ENCODE data around the gene AP2B1. TPM values are rescaled to one million over a fixed set of nuclear protein-coding genes. Genes with fewer than 3 reads are reported as not detected.

The AP2B1 gene
- total and polyA plus RNA-seq, 9 of the 15 experiments (the other 6 are each of a cell fraction or from before 2014, with no cell fraction given) = 60.1 to 287 (median 105) TPM

GRCh38 chr17:35764123-35764991, 177.2 kb downstream of the AP2B1 start (continued):
- no peak for TF ChIP-seq PREB (CRISPR knock-in tag; IDR thresholded peaks at IDR 0.05)
- TF ChIP-seq KDM5B (IDR thresholded peaks at IDR 0.05; ENCODE audit: insufficient replicate concordance, low read depth, low read length) = no peak
- TF ChIP-seq ZBTB7A (IDR thresholded peaks at IDR 0.05; ENCODE audit: borderline replicate concordance, control insufficient read depth, low read depth, low read length) = peak; percentile 57; the same call in 1 of the 2 replicates
- TF ChIP-seq CREB1 (IDR thresholded peaks at IDR 0.05) = 0 out of 2 replicates have a peak, but pooled peaks have one; percentile 23
- no peak for TF ChIP-seq CREB1 (CRISPR knock-in tag; IDR thresholded peaks at IDR 0.05)
- peak; percentile 80; the same call in 1 of the 2 replicates for TF ChIP-seq MTA3 (IDR thresholded peaks at IDR 0.05; ENCODE audit: borderline replicate concordance)
- TF ChIP-seq MAX (CRISPR knock-in tag; IDR thresholded peaks at IDR 0.05) = peak; percentile 74; the same call in 1 of the 2 replicates
- TF ChIP-seq CXXC5 (CRISPR knock-in tag; IDR thresholded peaks at IDR 0.05) = peak; percentile 79
- TF ChIP-seq THRAP3 (IDR thresholded peaks at IDR 0.05; ENCODE audit: borderline replicate concordance) = no peak
- no peak for TF ChIP-seq ZNF780A (CRISPR knock-in tag; IDR thresholded peaks at IDR 0.05)
- TF ChIP-seq ZNF76 (CRISPR knock-in tag; IDR thresholded peaks at IDR 0.05; ENCODE audit: borderline replicate concordance) = no peak
- no peak for TF ChIP-seq BRF1 (IDR thresholded peaks at IDR 0.05; ENCODE audit: borderline replicate concordance, extremely low read depth, insufficient read length)
- TF ChIP-seq ZZZ3 (IDR thresholded peaks at IDR 0.05) = no peak
- no peak for TF ChIP-seq JUNB (CRISPR knock-in tag; conservative IDR thresholded peaks at IDR 0.05)
- no peak for TF ChIP-seq PML (IDR thresholded peaks at IDR 0.05; ENCODE audit: low read length)
- no peak for TF ChIP-seq ZNF280B (CRISPR knock-in tag; IDR thresholded peaks at IDR 0.05)
- no peak for TF ChIP-seq SMARCE1 (IDR thresholded peaks at IDR 0.05)
- peak; percentile 93 for TF ChIP-seq SMC3 (conservative IDR thresholded peaks at IDR 0.05; ENCODE audit: insufficient read depth, low read depth, low read length)
- TF ChIP-seq HMG20A (CRISPR knock-in tag; conservative IDR thresholded peaks at IDR 0.05) = no peak
- TF ChIP-seq PHF20 (IDR thresholded peaks at IDR 0.05; ENCODE audit: partially characterized antibody) = no peak
- peak; percentile 72; the same call in 1 of the 2 replicates for TF ChIP-seq CREB3L1 (IDR thresholded peaks at IDR 0.05; ENCODE audit: borderline replicate concordance, low read depth)
- no peak for TF ChIP-seq BDP1 (IDR thresholded peaks at IDR 0.05; ENCODE audit: insufficient read depth, insufficient read length)
- no peak for TF ChIP-seq ILF3 (IDR thresholded peaks at IDR 0.05; ENCODE audit: borderline replicate concordance)
- no peak for TF ChIP-seq ZNF124 (CRISPR knock-in tag; IDR thresholded peaks at IDR 0.05)
- TF ChIP-seq ZNF41 (CRISPR knock-in tag; conservative IDR thresholded peaks at IDR 0.05) = no peak
- no peak for TF ChIP-seq PTBP1 (IDR thresholded peaks at IDR 0.05; ENCODE audit: low read depth, low read length)

Data from K562 (cell line).